GM04504 (cell line): ENCODE data around the gene ZNF236.
A peak's percentile ranks its signal among the peaks of the same experiment; 100 is the strongest.

ENCODE experiments used
- DNase-seq: peaks from one replicate; pipeline ENCODE4 v3.0.0-alpha.2; 2012; ENCODE audit warnings: low read depth

The ZNF236 gene

DNA sequence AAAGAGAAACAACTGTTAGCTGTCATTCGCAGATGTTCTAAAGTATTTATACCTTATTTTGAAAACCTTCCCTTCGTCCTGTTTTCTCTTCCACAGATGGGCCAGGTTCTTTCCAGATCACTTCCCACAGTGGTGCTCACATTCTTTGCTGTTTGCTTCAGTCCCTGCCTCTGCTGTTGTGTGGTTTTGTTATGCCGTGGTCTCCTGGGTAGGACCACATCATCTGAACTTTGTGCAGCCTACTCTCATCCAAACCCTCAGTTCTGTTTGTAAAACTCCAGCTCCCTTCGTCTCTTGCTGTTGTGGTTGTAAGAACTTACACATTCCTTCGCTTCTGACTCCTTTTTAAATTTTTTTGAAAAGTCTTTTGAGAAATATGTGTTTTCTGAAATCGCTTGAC is 38.1 kb downstream of the ZNF236 start:
- DNase-seq: no peak

DNA sequence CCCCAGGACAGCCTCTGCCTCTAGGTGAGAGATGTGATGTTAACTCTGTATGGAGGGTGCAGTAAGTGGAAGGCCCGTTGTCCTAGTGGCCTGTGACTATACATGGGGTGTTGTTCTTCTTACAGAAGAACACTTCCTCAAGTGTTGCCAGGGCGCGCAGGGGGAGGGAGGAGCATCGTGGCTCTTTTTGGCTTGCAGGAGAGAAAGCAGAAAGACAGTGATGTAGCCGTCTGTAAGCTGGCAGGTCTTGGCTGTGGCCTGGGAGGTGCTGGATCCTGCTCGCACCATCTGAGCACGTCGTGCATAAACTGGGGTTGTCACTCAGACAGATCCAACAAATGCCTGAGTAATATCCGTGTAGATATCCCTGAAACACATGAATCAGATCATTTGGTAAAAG is 44.3 kb downstream of the ZNF236 start:
- DNase-seq: no peak

DNA sequence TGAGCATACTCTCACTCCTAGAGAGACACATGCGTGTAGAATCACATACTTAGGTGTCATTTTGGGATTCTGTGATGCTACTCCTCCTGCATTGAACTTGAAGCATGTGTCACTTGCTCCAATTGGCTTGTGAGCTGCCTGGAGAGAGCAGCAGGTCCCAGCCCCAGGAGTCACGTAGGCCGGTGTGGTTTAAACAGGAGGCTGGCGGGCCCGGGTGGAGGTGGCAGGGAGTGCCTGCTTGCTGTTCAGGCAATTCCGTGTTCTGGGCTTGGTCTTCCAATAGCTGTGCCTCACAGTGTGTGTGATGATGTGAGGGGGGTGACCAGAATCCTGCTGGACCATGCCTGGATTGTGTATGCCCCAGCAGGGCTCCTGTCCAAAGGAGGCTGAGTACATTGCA is 51.0 kb downstream of the ZNF236 start:
- DNase-seq: no peak

DNA sequence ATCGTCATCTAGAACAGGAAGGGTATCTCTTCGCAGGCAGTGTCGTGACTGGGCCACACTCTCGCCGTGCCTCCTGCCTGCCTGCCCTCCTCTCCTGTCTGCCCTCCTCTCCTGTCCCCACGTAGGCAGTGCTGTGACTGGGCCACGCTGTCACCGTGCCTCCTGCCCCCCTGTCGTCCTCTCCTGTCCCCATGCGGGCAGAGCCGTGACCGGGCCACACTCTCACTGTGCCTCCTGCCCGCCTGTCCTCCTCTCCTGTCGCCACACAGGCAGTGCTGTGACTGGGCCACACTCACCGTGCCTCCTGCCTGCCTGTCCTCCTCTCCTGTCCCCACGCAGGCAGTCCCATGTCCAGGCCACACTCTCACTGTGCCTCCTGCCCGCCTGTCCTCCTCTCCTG is 51.4 kb downstream of the ZNF236 start:
- no peak for DNase-seq

DNA sequence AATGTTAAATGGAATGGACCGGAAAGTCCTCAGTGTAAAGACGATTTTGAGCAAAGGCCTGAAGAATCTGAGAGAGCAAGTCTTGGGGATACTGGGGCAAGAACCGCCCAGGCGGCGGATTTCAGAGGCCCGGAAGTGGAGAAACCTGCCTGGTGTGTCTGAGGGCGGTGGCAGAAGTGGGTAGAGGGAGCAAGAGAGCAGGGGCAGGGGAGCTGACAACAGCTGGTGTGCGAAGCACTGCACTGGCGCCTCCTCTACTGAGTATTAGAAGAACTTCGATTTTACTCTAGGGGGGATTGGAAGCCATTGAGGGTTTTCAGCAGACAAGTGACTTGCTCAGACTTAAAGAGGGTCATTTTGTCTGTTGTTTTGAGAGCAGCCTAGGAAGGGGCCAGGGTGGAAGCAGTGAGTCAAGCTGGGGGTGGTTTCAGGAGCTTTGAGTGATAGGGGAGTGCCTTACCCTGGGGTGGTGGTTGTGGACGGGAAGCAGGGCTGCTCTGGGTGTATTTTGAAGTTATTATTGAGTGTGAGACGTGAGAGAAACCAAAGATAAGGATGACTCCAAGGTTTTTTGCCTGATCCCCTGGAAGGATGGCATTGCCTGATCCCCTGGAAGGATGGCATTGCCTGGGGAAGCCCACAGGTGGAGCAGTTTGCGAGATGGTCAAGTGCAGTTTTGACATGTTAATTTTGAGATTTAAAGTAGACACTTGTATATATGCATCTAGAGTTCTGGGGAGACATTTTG is 52.5 kb downstream of the ZNF236 start:
- DNase-seq: no peak

DNA sequence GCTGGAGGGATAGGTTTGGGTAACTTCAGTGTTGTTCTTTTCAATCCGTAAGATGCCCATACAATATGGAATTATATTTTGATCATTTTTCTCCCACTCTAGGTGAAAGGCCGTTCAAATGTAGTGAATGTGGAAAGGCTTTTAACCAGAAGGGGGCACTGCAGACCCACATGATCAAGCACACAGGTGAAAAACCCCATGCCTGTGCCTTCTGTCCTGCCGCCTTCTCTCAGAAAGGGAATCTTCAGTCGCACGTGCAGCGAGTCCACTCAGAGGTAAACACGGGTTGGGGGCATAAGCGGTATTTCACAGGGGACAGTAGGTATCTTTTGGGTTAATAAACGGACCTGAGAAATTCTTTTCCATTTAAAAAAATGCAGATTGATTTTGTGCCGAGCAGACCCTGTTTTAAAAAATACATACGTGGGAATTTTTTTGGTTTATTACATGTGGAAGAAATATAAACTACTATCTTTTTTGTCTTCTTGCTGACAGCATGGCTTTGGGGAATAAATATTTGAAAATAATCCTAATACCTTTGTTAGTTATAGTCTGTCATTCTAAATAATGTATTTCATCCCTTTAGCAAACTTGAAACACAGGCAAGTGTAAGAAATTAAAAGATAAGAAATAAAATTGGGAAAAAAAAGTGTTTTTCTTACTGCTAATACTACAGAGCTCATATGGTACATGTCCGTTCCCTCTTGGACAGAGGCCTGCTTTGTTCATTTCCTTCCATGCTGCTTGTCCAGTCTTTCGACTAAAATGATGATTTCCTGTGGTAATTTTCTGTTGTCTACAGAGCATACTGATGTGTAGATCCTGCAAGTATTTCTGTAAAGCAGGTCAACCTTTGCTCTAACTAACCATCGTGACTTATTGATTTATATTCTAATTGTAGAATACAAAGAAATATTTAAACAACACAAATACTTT is 53.3 kb downstream of the ZNF236 start:
- DNase-seq: no peak

DNA sequence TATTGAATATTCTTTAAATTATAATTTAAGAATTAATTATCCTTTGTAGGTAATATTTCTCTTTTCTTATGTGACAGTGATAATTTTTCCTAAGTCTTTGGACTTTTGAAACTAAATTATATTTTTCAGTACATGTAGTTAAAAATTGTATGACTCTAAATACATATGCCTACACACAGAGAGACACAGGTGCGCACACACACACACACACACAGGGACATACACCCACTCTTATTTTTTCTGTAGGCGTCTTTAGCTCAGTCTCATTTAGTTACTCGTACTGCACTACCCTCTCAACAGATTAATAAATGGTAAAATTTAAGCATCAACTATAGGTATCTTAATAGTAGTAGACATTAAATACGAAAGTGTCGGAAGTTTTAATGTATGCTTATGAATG is 56.1 kb downstream of the ZNF236 start:
- DNase-seq: no peak

DNA sequence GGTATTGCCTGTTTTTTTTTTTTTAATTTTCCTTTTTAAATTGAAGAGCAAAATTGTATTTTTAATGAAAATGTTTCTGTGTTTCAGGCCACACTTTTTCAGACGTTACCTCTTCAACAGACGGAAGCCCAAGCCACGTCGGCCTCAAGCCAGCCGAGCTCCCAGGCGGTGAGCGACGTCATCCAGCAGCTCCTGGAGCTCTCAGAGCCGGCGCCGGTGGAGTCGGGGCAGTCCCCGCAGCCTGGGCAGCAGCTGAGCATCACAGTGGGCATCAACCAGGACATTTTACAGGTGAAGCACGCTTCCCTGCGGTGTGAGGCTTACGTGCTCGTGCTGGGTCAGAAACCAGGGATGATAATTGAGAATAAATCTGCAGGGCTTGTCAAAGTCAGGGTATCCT is 57.7 kb downstream of the ZNF236 start:
- DNase-seq: no peak

DNA sequence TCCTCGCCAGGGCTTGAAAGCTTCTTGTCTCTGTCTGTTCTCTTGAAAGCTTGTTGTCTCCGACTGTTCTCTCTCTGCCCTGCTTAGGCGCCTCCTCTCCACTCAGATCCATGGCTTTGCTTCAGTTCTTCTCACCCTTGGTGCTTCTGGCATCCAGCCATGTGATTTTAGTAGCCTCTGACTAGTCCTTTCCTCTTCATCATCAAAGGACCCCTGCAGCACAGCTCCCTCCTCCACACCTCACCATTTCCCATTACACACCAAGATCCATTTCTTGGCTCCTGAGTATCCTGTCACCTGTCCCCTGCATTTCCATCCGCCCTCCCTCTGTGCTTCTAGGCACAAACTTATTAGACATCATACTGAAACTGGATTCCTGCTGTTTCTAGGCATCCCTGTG is 59.4 kb downstream of the ZNF236 start:
- DNase-seq: no peak

DNA sequence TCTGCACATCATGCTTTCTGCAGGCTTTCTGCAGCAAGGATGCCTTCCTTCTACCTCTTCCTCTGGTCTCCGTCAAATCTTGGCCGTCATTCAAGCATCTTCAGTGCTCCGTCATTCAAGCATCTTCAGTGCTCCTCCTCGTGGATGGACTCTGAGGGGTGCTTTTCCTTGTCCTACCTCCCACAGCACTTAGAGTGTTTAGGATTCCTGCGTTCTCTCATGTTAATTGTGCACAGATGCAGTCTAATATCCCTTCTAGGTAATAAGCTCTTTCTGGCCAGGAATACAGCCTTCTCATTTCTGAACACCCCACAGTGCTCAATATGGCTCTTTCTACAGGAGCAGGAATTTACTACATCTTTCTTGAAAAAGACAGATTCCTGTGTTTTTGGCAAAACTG is 59.8 kb downstream of the ZNF236 start:
- no peak for DNase-seq

DNA sequence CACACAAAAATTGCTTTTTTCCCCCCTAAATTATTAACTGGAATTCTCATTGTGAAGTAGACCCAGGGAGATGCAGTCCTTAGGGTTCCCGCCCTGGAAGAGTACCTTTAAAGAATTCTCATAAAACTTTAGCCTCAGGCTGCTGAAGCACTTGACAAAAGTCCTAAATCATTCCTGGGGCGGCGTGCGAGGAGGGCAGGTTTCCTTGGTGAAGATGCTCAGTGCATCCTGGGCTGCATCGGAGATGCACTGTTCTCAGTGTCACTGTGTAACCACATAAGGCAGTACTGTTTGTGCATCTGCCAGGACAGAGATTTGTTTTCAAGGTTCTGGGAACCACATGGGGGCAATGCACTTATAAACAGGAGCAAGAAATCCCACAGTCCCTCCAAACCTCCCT is 62.6 kb downstream of the ZNF236 start:
- no peak for DNase-seq

DNA sequence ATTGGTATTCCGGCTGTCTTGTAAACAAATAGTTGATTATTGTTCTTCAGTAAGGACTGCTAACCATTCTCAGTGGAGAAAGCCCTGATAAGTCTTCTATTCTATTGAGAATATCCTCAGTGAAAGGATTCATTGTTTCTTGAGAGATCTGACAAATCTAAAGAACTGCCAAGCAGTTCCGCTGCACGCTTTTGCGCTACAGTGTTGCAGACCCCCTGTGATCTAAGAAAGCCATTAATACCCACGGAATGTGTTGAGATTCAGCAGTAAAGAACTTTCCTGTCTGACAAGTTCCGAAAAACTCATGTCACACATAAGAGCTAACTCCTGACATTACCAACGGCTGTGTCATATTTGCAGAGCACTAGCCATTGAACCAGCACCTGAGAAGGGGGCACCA is 63.8 kb downstream of the ZNF236 start:
- DNase-seq: no peak

DNA sequence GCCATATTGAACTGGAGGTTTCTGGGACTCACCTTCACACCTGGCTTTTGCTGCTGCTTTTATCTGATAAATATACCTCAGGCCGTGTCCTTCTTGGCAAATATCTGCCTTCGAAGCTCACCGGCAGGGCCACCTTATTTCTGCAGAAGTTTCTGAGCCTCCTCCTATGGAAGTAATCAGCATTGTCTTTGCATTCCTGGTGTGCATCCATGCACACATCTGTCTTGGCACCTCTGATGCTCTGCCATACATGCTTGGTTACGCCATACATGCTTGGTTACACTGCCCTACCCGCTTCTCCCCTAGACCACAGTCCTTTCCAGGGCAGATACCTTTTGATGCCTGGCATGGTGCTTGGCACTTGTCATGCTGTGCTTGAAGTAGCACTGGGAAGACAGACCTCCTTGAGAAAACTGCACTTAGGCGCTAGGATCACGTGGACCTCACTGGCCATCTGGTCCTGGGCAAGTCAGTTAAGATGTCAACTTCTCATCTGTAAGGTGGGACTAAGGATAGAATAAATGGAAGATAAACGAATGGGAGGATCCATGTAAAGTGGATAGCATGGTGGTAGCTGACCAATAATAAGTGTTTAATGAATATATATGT is 66.8 kb downstream of the ZNF236 start:
- DNase-seq: no peak

DNA sequence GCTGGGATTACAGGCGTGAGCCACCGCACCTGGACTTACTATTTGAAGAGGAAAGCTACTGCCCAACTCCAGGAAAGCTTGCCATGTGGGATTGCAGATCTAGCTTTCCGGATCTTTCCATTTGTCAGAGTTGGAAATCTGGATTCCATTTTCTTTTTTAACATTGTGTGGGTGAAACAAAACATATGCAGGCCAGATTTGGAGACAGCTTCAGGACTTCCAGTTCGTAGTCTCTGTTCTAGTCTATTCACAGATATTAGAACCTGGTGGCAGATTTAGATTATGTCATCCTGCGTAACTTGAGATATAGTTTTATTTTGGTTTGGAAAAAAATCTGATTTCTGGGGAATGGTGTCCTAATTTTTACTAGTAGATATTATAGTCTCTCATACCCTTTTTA is 70.5 kb downstream of the ZNF236 start:
- DNase-seq: peak; percentile 6

DNA sequence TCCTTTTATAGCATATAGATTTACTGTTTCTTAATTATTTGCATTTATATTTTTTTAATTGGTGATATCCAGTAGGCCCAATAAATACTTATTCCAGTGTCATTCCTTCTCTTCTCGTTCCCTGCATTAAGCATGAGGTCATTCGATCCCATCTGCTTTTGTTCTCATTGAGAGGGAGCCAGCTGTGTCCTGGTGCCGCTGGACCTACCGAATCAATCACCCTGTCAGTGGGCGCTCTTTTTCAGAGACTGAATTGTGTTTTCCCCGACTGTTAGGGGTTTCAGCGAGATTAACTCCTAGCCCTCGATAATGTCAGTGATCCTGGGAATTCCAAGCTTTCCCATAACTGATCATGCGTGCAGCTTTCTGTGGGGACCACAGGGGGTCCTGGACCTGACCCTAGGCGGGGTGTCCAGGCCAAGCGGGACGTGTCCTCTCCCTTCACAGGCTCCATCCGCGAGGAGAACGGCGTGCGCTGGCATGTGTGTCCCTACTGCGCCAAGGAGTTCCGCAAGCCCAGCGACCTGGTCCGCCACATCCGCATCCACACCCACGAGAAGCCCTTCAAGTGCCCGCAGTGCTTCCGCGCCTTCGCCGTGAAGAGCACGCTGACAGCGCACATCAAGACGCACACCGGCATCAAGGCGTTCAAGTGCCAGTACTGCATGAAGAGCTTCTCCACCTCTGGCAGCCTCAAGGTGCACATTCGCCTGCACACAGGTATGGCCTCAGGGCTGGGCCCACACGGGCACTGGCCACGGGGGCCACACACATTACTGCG is 72.4 kb downstream of the ZNF236 start:
- no peak for DNase-seq

DNA sequence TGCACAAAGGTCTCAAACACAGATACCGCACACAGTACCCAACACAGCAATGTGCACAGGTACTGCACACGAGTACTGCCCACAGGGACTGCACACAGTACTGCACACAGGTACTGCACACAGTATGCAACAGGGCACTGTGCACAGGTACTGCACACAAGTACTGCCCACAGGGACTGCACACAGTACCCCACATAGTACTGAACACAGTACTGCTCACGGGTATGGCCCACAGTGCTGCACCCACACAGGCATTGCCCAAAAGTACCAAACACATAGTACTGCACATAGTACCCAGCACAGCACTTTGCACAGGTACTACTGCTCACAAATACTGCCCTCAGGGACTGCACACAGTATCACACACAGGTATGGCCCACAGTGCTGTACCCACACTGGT is 73.1 kb downstream of the ZNF236 start:
- no peak for DNase-seq

DNA sequence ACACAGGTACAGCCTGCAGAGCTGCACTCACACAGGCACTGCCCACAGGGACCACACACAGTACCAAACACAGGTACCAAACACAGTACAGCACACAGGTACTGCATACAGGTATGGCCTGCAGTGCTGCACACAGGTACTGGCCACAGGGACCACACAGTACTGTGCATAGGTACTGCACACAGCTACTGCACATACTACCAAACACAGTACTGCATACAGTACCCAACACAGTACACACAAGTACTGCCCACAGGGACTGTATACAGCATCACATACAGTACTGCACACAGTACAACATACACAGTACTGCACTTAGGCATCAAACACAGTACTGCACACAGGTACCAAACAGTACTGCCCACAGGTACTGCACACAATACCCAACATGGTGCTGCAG is 74.3 kb downstream of the ZNF236 start:
- no peak for DNase-seq

DNA sequence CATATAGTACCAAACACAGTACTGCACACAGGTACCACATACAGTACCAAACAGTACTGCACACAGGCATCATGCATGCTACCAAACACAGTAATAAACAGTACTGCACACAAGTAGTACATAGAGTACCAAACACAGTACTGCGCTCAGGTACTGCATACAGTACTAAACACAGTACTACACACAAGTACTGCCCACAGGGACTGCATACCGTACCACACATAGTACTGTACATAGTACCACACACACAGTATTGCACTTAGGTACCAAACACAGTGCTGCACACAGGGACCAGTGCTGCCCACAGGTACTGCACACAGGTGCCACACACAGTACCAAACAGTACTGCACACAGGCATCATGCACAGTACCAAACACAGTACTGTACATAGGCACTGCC is 74.9 kb downstream of the ZNF236 start:
- DNase-seq: no peak

DNA sequence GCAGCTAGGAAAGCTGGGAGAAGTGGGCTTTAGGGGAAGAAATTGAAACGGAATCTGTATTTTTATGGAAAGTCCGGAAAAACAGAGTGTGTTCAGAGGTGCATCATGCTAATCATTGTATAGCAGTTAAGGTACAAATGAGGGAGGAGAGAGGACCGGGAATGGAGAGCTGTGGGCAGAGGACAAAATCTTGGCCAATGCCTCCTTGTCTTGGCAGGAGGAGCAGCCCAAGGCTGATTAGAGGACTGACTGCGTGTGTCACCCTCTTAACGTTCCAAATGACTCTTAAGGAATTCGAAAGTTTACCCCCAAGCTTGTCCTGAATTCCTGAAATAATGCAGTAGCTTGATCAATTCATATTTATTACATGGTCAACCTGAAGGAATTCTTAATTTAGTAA is 81.0 kb downstream of the ZNF236 start:
- no peak for DNase-seq

DNA sequence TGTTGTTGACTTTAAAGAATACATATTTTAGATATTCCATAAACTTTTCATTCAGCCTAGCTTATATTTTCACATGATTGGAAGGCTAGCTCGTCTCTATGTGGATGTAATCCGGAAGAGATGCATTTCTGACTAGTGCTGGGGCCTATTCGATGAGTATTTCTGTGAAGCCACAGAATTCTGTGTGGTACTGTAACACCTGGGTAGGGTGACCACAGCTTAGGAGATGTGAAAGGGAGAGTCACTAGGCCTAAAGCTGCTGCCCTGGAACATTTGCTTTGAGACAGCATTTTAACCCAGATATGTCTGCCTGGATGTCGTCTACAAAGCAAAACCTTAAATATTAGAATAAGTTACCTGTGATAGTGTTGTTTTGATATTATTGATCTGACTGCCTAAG is 83.5 kb downstream of the ZNF236 start:
- DNase-seq: no peak

DNA sequence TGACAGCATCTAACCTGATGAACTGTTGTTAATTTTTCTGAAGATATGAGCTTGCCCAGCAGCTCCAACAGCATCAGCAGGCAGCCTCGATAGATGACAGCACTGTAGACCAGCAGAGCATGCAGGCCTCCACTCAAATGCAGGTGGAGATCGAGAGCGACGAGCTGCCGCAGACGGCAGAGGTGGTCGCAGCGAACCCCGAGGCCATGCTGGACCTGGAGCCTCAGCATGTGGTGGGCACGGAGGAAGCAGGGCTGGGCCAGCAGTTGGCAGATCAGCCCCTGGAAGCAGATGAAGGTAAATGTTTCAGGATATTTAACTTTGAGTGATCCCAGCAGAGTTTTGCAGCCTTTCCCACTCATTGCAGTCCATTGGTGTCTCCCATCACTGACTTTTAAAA is 85.9 kb downstream of the ZNF236 start:
- DNase-seq: no peak

DNA sequence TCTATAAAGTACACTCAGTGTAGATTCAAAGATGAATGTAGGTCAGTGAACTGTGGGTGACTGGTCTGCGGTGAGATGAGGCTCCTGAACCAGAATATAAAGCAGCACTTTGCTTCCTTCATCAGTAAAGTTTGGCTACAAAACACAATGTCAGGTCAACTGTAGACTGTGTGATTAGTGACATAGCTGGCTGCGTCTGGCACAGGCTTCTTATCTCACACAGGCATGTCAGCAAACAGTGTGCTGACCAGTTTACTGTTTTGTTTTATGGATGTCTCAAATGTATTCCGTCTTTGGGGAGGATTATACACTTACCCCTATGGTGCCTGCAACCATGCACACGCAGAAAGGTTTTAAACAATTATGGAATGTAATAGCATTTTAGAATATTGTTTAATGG is 87.1 kb downstream of the ZNF236 start:
- no peak for DNase-seq
